UCSD-AML1 (cell line): ENCODE data around the gene CMTM8.

Source experiments
- DNase-seq: peaks from one replicate; lab custom pipeline; 2025; ENCODE audit not compliant: unreplicated experiment; lab: John Stamatoyannopoulos, UW

Gene CMTM8

DNA sequence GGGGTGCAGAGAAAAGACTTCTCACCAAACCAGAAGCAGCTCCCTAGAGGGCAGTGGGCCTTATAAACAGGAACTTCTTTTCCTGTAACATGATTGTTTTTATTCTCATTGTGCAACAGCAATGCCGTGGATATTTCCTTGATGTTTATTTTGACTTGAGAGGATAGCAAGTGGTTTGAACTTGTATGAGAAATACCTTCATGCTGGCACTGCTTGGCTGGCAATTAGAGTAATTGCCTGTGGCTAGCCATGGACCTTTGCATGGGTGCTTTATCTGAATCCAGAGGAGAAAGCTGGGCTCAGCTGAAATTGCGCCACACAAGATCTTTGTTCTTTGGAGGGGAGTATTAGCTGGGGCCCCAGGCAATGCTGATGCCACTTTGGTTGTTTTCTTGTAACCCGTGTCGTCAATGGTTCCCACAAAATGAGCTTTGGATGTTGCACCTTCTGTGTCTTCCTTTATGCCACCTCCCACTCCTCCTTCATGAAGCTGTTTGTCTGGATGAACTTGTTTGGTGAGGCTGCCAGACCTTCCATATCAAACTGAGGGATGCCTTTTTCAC lies 37.9 kb downstream of the CMTM8 start:
- no peak for DNase-seq

DNA sequence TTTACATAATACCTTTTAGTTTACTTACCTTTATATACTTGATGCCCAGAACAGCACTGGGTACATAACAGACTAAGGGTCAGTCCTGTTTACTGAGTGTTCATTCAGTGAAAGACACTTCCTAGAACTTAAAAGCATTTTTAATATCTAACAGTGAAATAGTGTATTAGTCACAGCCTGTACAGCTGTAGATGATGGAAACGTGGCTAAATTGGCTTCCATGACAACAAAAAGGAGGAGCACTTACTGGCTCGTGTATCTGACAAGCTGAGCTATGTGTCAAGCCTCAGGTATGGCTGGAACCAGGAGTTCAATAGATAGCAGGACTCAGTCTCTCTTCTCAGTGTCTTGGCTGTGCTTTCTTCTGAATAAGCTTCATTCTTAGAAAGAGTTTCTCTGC lies 40.2 kb downstream of the CMTM8 start:
- DNase-seq = no peak

DNA sequence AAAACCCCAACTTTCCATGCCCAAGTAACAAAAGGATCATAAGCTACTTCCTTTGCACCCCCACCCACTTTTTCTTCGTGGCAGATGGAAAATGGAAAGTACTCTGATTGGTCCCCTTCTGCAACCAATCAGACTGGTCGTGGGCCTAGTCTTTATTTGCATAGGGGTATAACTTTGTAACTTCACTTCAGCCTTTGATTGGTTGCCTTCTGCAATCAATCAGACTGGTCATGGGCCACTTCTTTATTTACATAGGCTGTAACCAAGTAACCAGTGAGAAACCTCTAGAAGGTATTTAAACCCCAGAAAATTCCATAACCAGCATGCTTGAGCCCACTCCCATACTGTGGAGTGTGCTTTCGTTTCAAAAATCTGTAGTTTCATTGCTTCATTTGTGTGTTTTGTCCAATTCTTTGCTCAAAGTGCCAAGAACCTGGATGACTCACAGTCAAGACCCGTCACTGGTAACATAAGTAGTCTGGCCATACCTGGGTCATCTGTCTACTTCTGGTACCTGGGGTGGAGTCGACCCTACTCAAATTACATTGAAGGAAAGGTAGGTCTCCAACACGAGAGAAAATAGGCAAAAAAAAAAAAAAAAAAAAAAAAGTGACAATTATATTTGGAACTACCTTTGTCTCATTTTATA lies 41.9 kb downstream of the CMTM8 start:
- DNase-seq = no peak

DNA sequence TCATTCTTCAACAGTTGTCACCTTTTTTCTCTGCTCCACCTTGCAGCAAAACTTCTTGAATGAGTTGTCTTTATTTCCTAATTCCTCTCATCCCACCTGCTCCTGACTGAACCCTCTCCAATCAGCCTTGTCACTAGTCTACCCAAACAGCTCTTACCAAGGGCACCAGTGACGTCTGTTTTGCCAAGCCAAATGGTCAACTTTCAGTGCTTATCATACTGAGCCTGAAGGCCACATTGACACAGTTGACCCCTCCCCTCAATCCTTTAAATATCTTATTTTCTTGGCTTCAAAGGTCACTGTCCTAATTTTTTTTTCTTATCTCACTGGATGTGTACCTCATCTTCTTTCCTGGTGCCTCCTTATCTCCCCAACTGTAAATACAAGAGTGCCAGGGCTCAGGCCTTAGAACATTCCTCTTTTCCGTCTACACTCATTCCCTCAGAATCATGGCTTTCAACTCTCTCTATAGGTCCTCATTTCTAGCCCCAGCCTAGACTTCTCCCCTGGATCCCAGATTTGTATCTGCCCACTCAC lies 43.2 kb downstream of the CMTM8 start:
- no peak for DNase-seq

DNA sequence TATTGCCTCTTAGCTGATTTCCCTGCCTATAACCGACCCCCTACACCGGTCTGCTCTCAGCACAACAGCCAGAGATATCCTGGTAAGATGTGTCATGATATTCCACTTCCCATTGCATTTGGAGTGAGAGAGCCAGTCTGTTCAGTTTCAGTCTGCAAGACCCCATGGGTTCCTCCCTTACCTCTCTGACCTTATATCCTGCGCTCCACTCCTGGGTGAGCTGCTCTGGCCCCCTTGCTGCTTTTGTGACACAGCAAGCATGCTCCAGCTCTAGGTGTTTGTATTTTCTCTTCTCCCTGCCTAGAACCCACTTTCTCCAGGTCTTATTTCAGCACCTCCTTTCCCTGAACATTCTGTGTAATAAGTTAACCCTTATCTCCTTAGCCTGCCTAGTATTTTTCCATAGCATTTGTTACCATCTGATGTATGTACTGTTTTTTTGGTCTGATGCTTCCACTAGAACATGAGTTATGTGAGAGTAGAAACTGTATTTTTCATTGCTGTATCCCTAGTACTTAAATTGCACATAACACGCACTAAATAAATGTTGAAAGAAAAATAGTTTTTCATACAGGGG lies 44.2 kb downstream of the CMTM8 start:
- no peak for DNase-seq

DNA sequence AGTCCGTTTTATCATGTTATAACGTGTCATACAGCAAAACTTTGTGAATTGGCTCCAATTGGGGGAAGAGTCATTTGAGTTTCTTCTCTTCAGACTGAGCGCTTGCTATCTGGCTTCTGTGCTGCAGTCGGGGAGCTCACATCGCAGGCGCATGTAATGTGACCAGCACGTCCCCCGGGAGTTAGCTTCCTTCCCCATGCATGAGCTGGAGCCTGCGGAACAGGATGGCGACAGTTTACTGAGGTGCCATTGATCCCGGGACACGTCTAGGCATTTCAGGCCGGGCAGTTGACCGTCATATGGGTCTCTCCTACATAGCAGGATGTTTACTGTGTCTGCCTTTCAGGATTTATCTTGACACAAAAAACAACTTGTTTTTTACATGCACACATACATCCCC lies 44.8 kb downstream of the CMTM8 start:
- no peak for DNase-seq

DNA sequence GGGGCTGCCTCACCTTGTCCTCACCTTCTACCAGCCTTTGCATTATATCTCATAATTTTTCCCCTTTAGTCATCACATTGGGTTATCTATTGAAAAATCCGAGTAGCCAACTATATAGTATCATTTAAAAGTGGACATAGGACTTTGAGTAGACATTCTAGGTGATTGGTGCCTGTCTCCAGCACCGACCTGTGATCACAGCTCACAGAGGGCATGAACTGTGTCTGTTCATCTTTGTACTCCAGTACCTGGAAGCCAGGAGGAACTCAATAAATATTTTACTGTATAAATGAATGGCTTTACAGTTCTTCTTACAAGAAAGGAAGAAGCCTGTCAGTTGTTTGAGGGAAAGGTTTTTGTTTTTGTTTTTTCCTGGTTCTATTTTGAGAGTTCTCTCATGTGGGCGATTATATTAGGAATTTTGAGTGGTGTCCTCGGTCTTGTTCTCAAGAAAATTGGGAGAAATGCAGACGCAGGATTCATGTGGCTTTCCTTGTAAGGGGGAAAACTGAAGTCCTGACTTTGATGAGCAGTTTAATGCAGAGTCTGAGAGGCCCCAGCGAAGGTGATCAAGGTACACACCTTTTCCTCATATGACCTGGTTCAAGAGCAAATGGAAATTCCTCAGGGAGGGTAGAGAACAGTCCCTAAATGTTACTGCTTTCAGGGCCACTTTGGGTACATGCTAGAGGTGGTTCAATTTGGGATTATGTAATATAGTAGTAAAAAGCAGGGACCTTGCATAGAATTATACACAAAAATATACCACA lies 46.1 kb downstream of the CMTM8 start:
- no peak for DNase-seq

DNA sequence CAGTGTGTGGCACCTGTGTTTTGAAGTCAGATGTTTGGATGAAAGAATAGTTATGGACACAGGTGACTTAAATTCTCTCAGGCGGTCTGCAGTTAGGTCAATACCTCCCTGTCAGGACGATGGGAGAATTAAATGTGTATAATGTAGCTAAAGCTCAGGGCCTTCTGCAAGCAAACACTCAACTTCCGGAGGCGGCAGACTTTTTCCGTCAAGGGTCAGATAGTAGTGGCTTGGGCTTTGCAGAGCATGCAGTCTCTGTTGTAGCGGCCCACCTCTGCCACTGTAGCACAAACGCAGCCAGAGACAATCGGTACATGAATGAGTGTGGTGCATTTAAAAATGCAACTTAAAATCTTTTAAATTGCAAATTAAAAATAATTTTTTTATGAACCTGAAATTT lies 47.4 kb downstream of the CMTM8 start:
- no peak for DNase-seq

DNA sequence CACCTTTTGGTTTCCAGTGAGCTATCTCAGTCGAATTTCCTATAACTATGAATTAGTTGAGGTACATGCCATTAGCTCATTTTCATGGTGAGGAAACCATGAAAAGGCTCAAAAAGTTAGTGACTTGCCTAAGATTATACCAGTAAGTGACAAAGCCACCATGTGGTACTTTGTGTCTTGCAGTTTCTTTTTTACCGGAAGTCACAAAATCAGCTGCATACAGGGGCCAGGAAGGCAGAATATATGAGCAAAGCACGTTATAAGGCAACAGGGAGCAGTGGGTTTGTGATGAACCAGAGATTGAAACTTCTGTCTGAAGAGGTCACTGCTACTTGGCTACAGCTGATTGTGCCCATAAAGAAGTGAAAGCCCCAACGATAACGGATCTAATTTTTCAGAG lies 50.3 kb downstream of the CMTM8 start:
- no peak for DNase-seq

DNA sequence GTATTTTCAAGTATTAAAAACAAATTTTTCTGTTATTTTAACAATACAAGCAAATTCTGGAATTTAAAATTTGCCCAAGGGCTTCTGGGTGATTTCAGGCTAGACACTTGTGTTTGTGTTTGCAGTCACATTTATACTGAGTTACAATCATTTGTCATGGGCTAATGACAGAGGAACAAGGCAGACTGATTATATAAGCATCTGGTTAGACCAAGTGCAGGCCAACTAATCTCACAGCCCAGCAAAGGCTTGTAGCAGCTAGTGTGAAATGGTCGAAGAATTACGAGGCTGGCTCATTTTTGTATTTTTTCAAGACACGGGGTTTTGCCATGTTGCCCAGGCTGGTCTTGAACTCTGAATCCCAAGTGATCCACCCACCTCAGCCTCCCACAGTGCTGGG lies 52.1 kb downstream of the CMTM8 start:
- no peak for DNase-seq

DNA sequence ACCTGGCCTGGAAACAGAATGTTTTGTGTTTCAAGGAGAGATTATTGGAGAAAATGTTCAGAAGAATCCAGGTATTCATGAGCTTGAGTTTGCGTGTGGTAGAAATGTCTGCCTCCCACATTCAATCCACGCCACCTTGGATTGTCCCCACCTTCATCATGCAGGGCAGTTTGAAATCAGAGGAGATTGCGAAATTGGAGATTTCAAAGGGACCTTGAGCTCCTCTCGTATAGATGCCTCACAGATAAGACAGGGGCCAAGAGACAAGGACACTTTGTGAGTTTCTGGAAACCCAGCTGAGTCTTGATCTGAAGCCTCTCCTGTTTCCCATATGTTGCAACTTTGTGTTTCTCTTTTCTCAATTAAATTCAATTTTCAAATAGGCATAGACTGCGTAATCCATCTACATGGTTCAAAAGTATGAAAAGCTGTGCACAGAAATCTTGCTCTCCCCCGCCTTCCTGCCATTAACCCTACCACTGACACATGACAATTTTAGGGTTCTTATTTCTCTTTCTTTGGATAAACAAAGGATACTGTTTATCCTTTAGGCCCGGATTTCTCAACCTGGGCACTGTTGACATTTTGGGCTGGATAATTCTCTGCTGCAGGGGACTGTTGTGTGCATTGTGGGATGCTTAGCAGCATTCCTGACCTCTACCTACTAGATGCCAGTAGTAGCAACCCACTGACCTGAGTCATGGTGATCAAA lies 53.8 kb downstream of the CMTM8 start:
- DNase-seq = no peak

DNA sequence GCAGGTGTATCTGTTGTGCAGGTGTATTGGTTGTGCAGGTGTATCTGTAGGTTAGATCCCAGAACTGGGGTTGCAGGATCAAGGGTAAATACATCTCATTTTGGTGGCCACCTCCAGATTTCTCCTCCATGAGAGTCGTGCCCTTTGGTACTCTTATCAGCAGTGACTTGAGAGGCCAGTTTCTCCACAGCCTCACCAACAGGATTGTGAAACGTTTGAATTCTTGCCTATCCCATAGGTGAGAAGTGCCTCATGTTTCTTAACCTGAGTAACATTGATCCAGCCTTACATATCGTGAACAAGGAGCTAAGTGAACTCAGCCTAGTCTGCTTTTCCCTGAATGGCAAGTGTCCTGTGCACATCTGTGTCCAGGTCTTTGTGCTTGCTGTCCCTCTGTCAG lies 55.4 kb downstream of the CMTM8 start:
- DNase-seq = no peak

DNA sequence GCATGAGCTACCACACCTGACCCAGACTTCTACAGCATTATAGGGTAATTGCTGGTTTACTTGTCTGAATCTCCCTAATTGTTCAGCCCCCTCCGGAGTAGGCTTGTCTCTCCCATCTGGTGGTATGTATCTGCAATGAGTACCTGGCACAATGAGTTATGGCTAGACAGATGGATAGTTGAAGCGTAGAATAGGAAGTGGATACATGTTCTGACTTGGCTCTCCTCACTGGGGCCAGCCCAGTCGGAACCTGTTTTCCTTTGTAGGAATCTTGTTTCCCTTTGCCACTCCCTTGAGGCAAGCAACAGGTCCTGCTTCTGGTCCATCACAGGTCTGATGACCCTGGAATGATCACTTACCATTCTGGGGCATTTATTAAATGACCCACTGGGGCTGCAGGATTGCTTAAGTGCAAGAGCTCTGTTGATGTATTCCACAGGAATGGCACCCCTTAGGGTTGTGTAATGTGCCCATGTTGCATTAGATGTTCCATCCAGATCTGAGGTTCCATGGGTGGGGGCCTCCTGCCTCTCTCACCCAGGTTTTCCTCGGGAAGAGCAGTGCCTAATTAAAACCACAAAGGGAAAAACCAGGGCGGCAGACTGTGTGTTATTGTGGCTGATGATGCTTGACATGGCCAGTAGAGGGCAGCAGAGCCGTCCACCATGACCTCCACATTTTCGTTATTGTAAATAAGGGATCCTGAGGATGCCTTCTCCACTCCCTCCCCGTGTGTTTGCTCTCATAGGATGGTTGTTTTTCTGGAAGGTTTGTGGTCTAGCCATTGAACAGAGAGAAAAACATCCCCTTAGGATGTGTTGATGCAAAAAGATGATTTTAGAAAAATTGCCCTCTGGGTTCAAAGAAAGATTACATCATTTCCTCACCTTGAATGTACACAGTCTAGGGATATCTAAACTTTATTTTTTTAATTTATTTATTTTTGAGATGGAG lies 58.0 kb downstream of the CMTM8 start:
- peak; percentile 43 for DNase-seq

DNA sequence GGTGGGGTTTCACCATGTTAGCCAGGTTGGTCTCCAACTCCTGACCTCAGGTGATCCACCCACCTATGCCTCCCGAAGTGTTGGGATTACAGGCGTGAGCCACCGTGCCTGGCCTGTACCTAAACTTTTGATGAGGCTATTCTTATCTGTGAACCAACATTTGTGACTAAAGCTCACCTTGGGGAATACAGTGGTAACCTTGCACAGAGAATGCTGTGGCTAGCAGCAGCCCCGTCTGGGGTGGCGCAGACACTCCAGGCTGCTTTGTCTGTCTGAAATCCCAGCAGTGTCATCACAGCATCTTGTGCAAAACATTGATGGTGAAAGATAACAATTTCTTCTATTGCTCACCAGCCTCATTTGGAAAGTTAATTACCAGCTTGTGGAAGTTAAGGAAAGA lies 58.9 kb downstream of the CMTM8 start:
- no peak for DNase-seq

DNA sequence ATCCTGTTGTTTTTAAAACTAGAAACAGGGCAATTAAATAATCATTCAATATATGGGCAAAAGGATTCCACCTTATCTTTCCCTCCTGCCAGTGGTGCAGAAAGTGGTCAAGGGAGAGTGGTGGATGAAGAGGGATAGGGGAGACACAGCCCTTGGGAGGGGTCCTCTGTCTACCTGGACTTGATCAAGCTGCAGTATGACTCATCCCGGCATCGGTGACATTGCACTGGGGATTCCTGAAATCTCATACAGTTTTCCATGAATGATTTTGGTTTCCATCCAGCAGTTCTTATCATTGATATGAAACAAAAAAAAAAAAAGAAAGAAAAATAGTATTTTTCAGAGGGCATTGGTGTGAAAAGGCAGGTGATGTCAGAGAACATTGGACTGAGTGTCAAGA lies 62.9 kb downstream of the CMTM8 start:
- no peak for DNase-seq

DNA sequence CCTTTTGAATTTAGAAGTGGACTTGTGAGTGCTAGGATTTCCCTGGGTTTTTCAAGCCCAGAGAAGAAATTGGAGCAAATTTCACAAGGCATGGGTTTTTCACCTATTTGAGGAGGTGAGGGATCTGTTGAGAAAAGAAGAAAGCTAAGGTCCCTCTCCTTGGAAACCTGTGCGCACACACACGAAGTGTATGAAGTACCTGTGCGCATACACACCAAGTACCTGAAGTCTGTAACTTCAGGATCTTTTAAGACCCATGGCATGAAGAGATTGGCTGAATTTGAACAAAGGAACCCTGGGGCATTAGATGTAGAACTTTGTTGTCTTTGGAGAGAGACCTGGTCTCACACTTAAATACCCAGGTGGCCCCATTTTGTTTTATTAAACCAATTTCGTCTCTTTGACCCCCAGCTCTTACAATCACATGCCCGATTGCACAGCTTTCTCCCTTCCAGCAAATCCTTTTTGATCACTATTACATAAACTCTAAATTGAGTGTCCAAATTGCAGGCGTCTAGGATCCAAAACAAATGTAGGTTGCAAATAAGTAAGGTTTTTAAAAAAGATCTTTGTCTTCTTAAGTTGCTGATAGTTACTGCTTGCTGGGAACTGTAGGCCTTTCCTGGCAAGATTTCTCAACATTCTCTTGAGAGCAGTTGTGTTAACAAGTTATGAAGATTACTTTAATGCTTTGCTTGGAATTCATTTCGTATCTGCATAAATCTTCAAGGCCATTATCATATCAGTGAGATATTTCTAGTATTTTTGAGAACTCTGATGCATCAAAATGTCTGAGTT lies 64.3 kb downstream of the CMTM8 start:
- no peak for DNase-seq

DNA sequence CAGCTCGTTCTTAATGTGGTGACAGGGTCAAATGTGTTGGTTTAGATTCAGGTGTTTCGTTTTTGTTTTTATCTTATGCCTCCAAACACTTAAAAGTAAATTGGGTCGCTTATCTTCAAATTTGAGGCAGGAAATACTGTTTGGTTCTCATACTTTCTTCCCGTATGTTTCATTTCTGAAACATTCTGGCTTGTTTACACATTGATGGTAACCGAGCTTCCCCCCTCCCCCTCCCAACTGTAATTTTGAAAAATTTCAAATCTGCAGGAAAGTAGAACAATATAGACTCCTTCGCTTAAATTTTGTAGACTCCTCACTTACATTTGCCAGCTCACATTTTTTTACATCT lies 64.9 kb downstream of the CMTM8 start:
- DNase-seq = no peak

DNA sequence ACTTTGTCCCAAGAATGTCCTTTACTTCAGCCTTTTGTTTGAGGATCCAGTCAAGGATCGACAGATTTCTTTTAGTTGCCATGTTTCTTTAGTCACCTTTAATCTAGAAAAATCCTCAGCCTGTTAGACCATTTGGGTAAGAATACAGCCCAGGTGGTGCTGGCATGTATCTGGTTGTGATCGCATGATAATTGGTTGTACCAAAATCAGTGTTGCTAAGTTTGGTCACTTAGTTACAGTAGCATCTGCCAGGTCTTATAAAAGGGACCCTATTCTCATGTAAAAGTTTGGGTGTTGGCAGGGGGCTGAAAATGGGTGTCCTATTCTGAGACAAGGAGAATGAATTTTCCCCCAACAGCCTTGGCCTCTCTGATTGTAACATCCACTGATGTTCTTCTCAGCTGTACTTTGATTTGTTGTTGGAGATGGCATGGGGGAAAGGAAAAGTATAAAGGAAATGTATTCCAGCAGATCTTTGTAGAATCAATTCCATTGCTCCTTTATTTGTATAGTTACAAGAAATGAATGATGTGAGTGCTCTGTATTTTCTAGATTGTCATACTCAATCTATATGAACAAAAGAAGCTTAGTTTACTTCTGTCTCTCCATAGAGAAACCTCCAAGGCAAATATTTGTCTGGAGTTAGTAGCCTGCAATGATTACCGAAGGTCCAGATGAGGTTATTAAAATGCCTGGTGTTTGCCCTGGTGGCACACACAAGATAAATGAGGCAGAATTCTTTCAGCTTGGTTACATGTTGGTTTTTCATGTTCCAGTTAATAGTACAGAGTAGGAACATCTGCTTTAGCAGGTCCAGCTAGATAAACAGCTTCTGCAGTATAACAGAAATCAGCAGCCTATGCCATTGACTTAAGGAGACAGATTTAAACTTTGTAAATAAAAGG lies 65.7 kb downstream of the CMTM8 start:
- DNase-seq = no peak
